Colonic mucosa (tissue), 4 donors: ENCODE data around the gene ATXN2. TPM values are rescaled to one million over a fixed set of nuclear protein-coding genes. Genes with fewer than 3 reads are reported as not detected.

ENCODE experiments used
- DNase-seq: peaks from one replicate; pipeline ENCODE4 v3.0.0-alpha.2; 2020
- H3K27ac ChIP-seq: fragments of 200-600 bp; one replicate; pipeline ENCODE4 v1.8.0; 2021
- H3K27me3 ChIP-seq: fragments of 200-600 bp; one replicate; pipeline ENCODE4 v1.8.0; 2021
- H3K36me3 ChIP-seq: fragments of 200-600 bp; one replicate; pipeline ENCODE4 v1.8.0; 2021
- H3K4me1 ChIP-seq: fragments of 200-600 bp; one replicate; pipeline ENCODE4 v1.8.0; 2021; ENCODE audit warnings: mild to moderate bottlenecking
- H3K4me3 ChIP-seq: fragments of 200-600 bp; one replicate; pipeline ENCODE4 v1.8.0; 2021
- H3K9ac ChIP-seq, 2 donors: one replicate each; pipeline ENCODE4 v1.7.0; 2013; ENCODE audit warnings: control low read depth in 2 of 2, low read depth in 2 of 2, low read length in 2 of 2
- H3K9me3 ChIP-seq: fragments of 200-600 bp; one replicate; pipeline ENCODE4 v1.8.0; 2021
- CTCF ChIP-seq: fragments of 200-600 bp; IDR thresholded peaks from one replicate; pipeline ENCODE4 v1.8.0; 2022; ENCODE audit warnings: antibody characterized with exemption, mild to moderate bottlenecking
- intact Hi-C: fragments of 100-400 bp; cut with DNase I; formaldehyde crosslinking; loops from one replicate; pipeline ENCODE4 v1.14.1; 2022
- total RNA-seq, 2 donors: library from RNA; stranded (reverse); fragmentation: NEBNext Ultra II Directional in 1 of 2; extraction: Animal tissue kit (Norgen Biotek cat#: 25700) in 1 of 2; gene quantifications; one replicate each; pipeline ENCODE4 v1.2.1, GENCODE V29; 2021
- donor health status: healthy.
- donor health status: DM: no; HTN: no; CAD: no.
- donor health status: DM: no; HTN: no; CAD: no.

The ATXN2 gene
- total RNA-seq, 2 donors from 2014 or later = 48.7 to 55.1 TPM

- H3K4me1 ChIP-seq = no peaks in the 10 kb centered on the region
- H3K9ac ChIP-seq = no peak overlapping the region
- no peak overlapping the region for H3K27ac ChIP-seq
Observed at GRCh38 chr12:111581434-111582132, 17.5 kb downstream of the ATXN2 start.

GRCh38 chr12:111580737-111581136, 18.4 kb downstream of the ATXN2 start:
- intact Hi-C loops = no loop called here
- Histone ChIP-seq H3K4me3 (no peak overlapping the region), H3K27me3 (no peaks in the 10 kb centered on the region), H3K27ac (no peak overlapping the region), H3K36me3 (no peaks in the 10 kb centered on the region), H3K9me3 (no peaks in the 10 kb centered on the region), H3K9ac (no peak overlapping the region), H3K4me1 (no peaks in the 10 kb centered on the region)
- no peak for TF ChIP-seq CTCF
- DNase-seq = no peak

More at GRCh38 chr12:111581434-111582132, 17.5 kb downstream of the ATXN2 start:
- no peak for TF ChIP-seq CTCF
- no peak for DNase-seq
- H3K27me3 ChIP-seq = no peaks in the 10 kb centered on the region
- no peaks in the 10 kb centered on the region for H3K9me3 ChIP-seq
- no peaks in the 10 kb centered on the region for H3K36me3 ChIP-seq
- intact Hi-C loops = no loop called here
- H3K4me3 ChIP-seq = no peak overlapping the region

- no peaks in the 10 kb centered on the region for H3K9me3 ChIP-seq
- no peaks in the 10 kb centered on the region for H3K27me3 ChIP-seq
- intact Hi-C loops = no loop called here
- no peak overlapping the region for H3K4me3 ChIP-seq
- no peaks in the 10 kb centered on the region for H3K4me1 ChIP-seq
- no peak for TF ChIP-seq CTCF
- no peak overlapping the region for H3K9ac ChIP-seq
- H3K27ac ChIP-seq = no peak overlapping the region
- no peak for DNase-seq
- H3K36me3 ChIP-seq = no peaks in the 10 kb centered on the region
Observed at GRCh38 chr12:111580119-111580425, 19.0 kb downstream of the ATXN2 start.

GRCh38 chr12:111578971-111579340, 20.2 kb downstream of the ATXN2 start:
- intact Hi-C loops = no loop called here
- TF ChIP-seq CTCF = no peak
- H3K36me3 ChIP-seq = no peaks in the 10 kb centered on the region
- no peak for DNase-seq
- no peak overlapping the region for H3K4me3 ChIP-seq
- H3K27ac ChIP-seq = no peak overlapping the region
- no peak overlapping the region for H3K9ac ChIP-seq
- no peaks in the 10 kb centered on the region for H3K27me3 ChIP-seq
- no peaks in the 10 kb centered on the region for H3K9me3 ChIP-seq
- H3K4me1 ChIP-seq = no peaks in the 10 kb centered on the region

GRCh38 chr12:111578276-111578970, 20.7 kb downstream of the ATXN2 start:
- Histone ChIP-seq H3K27ac (no peak overlapping the region), H3K27me3 (no peaks in the 10 kb centered on the region), H3K9me3 (no peaks in the 10 kb centered on the region), H3K4me3 (no peak overlapping the region), H3K9ac (no peak overlapping the region), H3K36me3 (no peaks in the 10 kb centered on the region), H3K4me1 (no peaks in the 10 kb centered on the region)
- intact Hi-C loops = no loop called here
- DNase-seq = no peak
- no peak for TF ChIP-seq CTCF
